Vagina (tissue), 2 donors: ENCODE data around the gene JPH2.

Experiments
- POLR2A ChIP-seq, 2 donors: fragments of 450-650 bp; IDR thresholded peaks; one replicate each; pipeline ENCODE4 v1.6.1; 2017; ENCODE audit warnings: antibody characterized with exemption in 2 of 2, mild to moderate bottlenecking in 2 of 2, moderate library complexity in 2 of 2
- TF ChIP-seq, protein P1 (sequence below), 3 experiments: fragments of 450-650 bp in 2 of 3; fragments of 200-600 bp in 1 of 3; sonication (generic) in 1 of 3; IDR thresholded peaks; one replicate each; pipeline ENCODE4 v1.5.1; 2017 to 2019; ENCODE audit warnings: antibody characterized with exemption in 3 of 3, mild to moderate bottlenecking in 2 of 3, moderate library complexity in 2 of 3

DNA sequence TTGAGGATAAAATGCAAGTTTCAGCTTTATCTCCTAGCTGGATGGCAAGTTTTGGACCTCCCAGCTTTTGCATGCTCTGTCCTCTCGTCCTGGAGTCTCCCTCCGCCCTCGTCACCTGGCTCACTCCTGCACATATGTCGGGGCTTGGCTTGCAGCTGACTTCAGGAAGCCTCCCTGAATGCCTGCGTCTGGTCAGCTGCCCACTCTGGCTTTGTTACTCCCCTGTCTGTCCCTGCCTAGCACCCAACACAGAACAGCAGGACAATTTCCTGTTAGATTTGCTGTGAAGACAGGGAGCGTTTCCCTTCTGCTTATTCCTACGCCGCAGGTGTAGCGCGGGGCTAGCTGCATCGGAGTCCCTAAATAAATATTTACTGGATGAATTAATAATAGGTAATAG, 5.4 kb downstream of the JPH2 start:
- TF ChIP-seq, protein P1, sequence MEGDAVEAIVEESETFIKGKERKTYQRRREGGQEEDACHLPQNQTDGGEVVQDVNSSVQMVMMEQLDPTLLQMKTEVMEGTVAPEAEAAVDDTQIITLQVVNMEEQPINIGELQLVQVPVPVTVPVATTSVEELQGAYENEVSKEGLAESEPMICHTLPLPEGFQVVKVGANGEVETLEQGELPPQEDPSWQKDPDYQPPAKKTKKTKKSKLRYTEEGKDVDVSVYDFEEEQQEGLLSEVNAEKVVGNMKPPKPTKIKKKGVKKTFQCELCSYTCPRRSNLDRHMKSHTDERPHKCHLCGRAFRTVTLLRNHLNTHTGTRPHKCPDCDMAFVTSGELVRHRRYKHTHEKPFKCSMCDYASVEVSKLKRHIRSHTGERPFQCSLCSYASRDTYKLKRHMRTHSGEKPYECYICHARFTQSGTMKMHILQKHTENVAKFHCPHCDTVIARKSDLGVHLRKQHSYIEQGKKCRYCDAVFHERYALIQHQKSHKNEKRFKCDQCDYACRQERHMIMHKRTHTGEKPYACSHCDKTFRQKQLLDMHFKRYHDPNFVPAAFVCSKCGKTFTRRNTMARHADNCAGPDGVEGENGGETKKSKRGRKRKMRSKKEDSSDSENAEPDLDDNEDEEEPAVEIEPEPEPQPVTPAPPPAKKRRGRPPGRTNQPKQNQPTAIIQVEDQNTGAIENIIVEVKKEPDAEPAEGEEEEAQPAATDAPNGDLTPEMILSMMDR (IDR thresholded peaks at IDR 0.05) = no peak
- no peak for TF ChIP-seq POLR2A (IDR thresholded peaks at IDR 0.05)
